ENCODE data around the gene MDN1.

Gene MDN1

DNA sequence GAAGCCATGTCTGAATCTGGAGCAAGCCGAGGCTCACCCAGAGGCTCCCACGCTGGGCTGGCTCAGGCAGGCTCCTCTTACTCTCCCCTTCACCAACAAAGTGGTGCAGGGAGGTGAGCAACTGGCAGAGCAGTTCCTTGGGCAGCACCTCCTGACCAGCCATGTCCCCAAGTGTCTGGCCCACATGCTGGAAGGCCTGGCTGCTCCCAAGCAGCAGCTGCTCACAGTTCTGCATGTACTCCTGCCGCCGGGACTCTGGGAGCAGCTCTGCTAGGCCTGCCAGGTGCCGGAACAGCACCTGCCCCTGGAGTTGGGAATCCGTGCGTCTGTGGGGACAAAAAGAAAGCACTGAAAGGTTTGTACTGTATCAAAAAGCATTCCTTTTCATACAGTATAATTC lies 123.9 kb downstream of the MDN1 start:
- in situ Hi-C loops (cut with MboI; ENCODE audit: low sequenced_read_pairs): no loop called here

DNA sequence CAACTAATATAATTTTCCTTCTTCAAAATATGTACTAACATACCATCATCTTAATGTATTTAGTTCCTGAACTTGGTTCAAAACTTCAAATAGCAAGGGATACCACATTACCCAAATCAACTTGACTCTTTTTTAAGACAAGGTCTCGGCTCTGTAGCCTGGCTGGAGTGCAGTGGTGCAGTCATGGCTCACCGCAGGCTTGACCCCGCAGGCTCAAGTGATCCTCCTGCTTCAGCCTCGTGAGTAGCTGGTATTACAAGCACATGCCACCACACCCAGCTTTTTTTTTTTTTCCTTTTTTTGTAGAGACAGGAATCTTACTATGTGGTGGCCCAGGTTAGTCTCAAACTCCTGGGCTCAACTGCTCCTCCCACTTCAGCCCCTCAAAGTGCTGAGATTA lies 125.2 kb downstream of the MDN1 start:
- in situ Hi-C loops (cut with MboI; ENCODE audit: low sequenced_read_pairs): no loop called here

DNA sequence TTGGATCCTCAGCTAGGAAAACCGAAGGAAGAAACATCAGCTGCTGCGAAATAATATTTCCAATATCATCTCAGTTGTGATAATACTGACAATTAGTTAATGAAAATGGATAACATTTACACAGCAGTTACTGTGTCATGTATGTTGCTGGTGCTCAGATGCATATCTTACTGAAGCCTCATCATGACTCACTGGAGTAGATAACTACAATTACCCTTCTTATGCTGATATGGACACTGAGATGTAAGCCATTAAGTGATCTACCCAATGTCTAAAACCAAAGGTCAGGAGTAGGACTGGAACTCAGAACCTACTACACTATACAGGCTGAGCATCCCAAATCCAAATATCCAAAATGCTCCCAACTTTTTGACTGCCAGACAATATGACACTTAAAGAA lies 126.4 kb downstream of the MDN1 start:
- in situ Hi-C loops (cut with MboI; ENCODE audit: low sequenced_read_pairs): no loop called here

DNA sequence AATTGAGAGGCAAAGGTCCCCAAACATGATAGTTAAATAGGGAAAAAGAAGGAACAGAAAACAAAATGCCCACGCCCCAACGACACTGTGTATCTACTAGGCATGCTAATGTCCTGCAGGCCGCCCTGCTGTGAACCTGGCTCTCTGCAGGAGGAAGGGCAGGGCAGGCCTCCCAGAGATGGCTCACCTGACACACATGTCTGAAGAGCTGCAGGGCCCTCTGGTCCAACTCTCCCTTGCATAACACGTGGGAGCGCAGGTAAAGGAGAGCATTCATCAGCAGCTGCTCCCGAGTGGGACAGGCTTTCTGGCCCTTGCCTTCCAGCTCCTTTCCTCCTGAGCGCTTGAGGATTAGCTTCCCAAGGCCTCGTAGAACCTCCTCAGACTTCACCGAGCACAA lies 127.3 kb downstream of the MDN1 start:
- in situ Hi-C loops (cut with MboI; ENCODE audit: low sequenced_read_pairs): no loop called here

DNA sequence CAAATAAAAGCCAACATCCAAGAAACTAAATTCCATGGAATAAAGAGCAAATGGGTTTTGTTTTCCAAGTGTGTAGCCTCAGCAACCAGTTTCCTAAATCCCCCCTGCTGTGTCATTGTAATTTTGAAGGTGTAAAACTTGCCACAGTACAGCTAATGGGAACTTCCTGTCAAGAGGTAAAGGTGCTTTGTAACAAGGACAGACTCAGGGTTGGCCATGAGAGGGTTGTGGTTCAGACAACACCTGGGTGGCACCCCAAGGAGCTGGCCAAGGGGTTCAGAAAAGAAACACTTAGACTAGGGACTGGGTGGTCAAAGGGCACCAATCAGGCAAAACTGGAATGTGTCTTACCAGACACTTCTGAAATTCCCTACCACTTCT lies 128.7 kb downstream of the MDN1 start:
- in situ Hi-C loops (cut with MboI; ENCODE audit: low sequenced_read_pairs): no loop called here

DNA sequence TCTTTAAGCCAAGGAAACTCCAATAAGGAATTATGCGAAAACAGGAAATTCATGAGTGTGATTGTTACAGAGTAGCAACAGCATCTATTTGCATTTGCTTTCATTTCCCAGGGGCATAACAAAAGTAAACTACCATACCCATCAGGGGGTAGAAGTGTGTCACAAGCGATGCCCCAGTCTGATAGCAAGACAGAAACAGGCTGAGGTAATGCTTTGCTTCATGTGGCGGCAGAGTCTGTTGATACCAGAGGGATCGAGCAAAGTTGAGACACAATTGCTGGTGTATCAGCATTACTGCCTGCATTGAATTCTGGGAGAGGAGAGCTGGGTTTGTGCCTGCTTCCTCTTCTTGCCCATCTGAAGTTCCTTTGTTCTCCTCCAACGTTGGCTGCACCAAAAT lies 129.9 kb downstream of the MDN1 start:
- in situ Hi-C loops (cut with MboI; ENCODE audit: low sequenced_read_pairs): no loop called here

DNA sequence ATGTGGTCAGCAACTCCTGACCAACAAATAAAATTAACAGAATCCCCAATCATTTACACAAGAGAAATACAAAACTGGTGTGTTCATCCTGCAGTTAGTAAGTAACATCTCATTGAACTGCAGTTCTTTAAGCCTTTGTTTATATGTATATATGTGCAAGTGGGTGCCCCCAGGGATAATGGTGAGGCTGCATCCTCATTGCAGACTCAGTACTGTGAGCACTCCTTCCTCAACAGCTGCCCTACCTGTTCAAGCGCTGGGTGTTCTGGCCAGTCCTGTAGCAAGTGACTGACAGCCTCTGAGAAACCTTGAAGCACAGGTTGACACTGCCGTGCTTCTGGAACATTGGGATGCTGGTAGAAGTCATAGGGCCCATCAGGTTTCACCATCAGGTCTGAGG lies 131.3 kb downstream of the MDN1 start:
- in situ Hi-C loops (cut with MboI; ENCODE audit: low sequenced_read_pairs): no loop called here

DNA sequence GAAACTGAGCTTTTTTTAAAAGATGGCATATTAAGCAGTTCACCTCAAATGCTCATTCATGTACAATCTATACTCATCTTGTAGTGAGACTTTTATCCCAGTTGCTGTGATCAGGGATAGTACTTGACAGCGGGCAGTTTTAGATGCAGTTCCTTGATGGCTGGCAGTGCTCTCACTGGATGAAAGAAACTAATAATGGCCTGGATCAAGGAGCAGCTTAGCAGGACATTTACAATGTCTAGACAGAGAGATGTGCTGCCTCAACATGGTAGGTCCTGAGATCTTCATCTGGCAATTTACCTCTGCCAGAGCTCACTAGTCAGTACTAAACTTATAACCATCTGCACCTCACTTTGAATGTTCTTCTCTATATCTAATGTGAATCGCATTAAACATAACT lies 134.3 kb downstream of the MDN1 start:
- in situ Hi-C loops (cut with MboI; ENCODE audit: low sequenced_read_pairs): no loop called here

DNA sequence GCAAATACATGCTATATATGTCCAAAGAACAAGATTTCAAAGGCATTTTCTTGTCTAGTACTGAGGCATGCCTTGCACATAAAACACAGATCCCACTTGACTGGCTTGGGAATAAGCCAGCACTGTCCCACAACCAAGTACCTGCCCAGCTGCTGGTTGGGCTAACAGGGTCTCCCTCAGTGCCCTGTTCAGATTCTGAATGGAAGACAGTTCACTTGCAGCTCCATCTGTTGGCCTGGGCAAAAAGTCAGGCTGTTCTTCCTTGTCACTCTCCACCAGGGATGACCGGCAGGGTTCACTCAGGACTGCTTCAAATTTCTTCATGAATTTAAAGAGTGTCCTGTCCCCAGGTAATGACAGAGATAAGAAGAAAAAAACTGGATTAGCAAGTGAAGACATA lies 136.6 kb downstream of the MDN1 start:
- in situ Hi-C loops (cut with MboI; ENCODE audit: low sequenced_read_pairs): no loop called here

DNA sequence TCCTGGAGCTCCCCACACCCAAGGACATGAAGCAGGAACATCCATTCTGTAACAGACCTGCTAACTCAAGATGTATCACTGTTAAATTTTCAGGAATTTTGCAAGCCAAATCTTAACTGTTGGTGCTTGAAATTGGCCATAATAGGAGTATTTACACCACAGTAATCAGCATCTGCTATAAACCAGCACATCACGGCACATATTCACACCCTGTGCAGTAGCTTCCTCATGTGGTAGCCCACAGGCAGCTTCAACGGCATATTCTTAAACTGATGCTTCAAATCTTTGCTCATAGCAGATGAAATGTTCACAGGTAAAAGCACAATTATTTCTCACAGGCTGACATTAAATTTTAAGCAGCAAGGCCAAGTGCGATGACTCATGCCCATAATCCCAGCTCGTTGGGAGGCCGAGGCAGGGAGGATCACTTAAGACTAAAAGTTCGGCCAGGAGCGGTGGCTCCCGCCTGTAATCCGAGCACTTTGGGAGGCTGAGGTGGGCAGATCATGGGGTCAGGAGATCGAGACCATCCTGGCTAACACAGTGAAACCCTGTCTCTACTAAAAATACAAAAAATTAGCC lies 137.5 kb downstream of the MDN1 start:
- in situ Hi-C loops (cut with MboI; ENCODE audit: low sequenced_read_pairs): no loop called here

DNA sequence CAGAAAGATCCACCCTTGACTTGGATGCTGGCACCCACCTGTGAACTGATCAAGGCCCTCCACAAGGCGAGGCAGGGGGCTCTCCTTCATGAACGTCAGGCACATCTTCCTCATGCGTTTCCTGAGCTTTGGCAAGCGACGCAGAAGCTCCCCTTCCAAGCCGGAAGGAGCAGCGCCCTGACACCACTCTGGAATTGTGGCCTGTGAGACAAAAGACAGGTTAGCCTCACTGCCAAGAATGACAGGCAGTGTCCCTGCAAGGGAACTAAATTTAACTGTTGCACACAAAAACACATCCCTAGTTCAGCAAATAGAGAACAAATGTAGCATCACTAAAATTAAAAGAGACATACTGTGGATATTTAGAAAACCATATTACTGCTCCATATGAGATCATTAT lies 139.0 kb downstream of the MDN1 start:
- in situ Hi-C loops (cut with MboI; ENCODE audit: low sequenced_read_pairs): no loop called here

DNA sequence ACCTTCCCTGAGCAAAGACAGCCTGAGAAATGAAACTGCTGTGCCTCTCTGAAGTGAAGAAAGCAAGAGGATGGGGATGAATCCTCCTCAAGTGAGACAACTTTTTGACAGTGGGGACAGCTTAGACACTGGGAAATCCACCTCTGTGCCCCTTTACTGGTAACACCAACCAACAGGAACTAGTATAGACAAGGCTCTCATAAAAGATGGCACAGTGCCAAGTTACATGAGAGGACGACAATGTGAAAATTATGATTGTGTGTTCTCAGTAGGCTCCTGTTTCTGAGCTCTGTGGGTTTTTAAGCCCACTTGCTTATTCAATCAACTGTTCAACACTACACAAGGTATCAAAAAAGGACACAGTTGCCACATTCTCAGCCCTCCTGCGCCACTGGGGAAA lies 139.4 kb downstream of the MDN1 start:
- in situ Hi-C loops (cut with MboI; ENCODE audit: low sequenced_read_pairs): no loop called here

DNA sequence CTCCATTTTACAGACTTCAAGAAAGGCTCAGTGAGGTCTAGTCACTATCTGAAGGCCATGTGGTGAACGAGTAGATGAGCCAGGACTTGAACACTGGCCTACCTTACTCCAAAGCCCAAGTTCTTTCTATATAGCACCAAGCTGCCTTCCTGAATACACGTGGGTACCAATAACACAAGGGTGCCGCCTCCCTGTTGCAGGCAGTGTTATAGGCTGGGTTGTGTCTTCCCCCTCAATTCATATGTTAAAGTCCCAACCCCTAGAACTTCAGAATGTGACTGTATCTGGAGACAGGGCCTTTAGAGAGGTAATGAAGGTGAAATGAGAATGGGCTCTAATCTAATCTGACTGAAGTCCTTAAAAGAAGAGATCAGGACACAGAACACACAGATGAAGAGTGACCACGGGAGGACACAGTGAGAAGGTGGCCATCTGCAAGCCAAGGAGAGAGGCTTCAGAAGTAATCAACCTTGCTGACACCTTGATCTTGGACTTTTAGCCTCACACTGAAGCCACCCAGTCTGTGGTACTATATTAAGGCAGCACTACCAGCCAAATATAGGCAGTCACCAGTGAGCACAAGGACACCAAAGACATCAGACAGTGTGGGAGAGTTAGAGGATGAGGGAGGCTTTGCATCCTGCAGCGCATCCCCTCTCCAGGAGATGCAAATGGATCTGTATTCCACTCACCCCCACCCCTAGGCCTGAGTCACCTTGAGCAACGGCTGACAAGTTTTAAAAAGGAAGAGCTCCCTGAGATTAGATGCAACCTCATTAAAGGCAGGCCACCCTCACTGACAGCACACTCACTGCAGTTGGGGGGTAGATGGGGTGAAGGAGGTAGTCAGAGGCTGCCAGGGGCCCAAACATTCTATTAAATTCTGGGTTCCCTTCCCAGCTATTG lies 140.1 kb downstream of the MDN1 start:
- in situ Hi-C loops (cut with MboI; ENCODE audit: low sequenced_read_pairs): no loop called here

DNA sequence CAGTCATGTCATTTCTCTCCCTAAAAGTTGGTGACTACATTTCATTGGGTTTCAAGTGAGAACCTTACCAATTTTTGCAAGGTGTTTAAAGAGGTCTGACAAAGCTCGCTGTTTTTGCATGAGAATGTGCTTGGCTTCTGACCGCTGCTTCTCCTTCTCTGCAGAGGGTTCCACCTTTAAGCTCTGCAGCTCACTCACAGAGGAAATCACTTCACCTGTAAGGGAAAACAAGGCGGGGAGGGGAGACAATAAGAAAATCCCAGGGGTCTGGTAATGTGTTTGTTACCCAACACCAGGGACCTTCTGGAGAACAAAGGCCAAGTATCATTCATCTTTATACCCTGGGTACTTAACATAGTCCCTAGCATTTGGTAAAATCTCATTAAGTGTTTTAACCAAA lies 141.1 kb downstream of the MDN1 start:
- in situ Hi-C loops (cut with MboI; ENCODE audit: low sequenced_read_pairs): no loop called here

DNA sequence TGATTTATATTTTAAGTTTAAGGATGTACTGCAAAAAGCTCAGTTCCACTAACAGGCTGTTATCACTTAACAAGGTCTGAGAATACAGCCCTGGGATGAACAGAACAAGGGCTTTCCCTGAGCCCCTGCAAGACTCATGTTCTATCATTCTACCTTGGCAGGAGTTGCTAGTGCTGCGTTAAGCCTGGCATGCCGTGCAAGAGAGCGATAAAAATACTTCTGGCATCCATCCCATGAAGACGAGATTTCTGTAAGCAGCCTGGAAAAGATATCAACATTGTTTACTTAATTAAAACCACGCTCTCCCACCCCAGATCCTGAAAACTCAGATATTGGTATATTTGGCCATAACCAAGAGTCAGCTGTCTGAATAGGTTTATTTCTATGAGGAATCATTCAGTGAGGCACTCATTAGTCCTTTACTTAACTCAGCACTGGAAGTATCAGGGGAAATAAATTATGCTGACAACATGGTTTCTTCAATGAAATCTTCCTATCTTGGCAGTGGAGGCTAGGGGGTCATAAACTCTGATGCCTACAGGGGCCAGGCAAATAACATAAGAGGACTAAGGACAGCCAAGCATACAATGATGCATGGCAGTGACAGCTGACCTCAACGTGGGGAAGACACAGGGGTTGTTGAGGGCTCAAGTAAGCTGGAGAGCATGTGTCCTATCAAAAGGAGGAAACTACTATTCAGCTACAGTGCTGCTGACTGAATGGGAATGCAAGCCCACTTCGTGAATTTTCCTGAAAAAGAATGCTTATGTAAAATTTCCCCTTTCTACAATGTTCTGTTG lies 143.4 kb downstream of the MDN1 start:
- in situ Hi-C loops (cut with MboI; ENCODE audit: low sequenced_read_pairs): no loop called here

DNA sequence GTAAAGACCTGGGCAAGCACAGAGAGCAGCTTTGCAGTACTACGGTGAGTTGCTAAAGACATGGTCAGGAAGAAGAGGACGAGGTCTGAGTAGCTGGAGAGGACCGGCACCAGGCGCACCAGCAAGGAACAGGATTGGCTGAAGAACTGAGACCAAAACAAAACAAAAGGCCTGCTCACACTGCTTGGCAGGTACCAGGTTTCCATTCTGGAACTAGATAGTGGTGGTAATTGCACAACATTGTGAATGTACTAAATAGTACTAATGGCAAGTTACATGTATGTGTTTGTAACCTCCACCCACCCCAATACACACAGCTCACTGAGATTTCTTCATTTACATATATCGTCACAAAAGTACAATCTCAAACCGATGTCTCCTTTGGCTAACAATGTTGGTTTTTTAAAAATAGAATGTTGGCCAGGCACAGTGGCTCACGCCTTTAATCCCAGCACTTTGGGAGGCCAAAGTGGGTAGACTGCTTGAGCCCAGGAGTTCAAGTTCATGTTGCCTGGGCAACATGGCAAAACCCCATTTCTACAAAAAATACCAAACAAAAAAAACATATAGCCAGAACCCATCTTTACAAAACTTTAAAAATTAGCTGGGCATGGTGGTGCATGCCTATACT lies 148.5 kb downstream of the MDN1 start:
- in situ Hi-C loops (cut with MboI; ENCODE audit: low sequenced_read_pairs): no loop called here

DNA sequence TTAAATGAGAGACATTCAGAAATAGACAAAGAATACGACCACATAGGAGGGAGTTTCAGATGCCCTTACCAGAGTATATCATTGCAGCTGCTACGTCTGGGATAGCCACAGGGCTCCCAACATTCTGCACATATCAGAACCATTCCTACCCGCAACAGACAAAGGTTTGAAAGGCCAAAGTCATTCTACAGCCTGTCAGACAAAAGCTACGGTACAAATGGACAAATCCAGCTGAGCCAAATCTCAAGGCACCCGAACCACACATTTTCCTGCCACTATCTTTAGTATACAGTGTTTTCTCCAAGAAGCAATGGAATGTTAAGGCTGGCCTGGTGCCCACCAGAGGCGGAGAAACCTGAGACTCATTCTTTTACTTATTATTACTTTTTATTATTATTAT lies 150.6 kb downstream of the MDN1 start:
- in situ Hi-C loops (cut with MboI; ENCODE audit: low sequenced_read_pairs): no loop called here

DNA sequence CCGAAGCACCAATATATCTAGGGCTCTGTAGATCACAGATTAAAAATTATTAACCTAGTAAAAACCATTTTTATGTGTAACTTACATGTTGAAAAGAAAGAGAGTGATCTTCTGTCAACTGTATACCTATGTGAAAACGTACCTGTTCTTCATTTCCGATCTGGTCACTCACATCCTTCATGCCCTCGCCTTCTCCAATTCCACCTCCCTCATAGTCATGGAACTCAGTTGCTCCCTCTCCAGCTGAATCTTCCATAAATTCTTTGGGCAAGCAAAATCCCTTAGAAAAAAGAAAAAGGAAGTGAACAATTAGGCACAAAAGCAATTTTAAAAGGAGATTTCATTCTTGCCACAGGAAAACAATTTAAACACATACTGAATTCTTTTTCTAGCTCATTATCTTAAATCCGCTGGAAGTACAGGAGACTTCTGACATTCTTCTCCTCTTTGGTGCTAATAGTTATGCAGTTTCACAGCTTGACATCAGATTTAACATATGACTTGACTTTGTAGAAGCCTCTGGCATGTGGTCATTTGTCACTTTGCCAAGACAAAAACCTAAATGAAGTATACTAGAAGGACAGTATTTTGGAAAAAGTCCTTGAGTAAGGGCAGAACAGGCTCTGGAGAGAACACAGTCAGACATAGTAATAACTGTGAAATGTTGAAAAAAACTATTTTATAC lies 151.6 kb downstream of the MDN1 start:
- in situ Hi-C loops (cut with MboI; ENCODE audit: low sequenced_read_pairs): no loop called here

DNA sequence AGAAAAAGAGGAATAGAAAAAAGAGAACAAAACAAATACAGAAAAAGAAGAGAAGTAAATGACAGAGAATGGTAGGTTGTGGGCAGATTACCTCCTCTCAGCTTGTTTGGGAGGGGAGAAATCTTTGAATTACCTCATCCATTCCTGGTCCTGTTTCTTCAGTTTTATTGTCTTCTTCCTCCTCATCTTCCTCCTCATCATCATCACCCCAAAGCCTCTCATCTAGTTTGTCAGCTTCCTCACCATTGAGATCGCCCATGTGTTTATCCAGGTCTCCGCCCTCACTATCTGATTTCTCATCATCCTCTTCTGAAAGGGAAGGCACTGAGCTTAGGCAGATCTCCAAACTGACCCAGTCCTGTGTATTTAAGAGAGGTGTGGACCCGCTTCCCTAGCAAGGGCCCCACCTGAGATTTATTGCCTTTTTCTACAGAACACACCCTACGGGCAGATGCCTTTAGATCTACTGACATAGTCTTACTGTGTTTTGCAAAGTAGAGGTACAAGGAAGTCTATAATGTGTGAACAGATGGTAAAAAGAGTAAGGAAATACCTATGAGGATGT lies 156.9 kb downstream of the MDN1 start:
- in situ Hi-C loops (cut with MboI; ENCODE audit: low sequenced_read_pairs): no loop called here

DNA sequence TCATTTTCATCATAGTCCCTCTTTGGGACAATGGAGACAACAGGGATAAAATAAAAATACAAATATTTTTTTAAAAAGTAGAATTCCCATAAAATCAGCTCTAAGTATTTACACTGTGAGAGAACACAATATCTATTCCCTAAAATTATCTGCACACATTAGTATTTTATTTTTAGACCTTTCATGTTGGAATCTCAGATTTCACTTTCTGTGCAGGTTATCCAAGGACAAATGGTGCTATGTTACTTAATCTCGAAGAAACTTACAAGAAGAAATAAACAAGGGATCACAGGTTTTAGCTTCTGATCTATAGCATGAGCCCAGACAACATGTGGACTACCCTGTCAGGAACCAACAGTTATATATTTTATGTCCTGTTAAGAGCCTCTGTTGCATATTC lies 158.0 kb downstream of the MDN1 start:
- in situ Hi-C loops (cut with MboI; ENCODE audit: low sequenced_read_pairs): no loop called here

DNA sequence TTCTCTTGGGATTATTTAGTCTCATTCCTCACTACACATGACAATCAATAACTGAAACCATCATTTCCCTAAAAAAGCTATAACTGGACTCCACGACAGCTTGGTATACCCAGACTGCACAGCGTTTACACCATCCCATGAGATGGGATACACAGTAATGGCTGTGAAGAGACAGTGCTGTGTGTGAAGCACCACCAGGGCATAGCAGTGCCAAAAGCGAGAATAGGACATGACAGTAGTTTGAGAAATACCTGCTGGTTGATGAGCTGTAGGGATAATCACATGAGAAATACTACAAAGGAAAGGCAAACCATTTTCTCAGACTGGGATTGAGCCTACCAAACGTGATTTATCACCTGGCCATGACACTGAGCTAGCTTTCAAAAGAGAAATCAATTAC lies 158.6 kb downstream of the MDN1 start:
- in situ Hi-C loops (cut with MboI; ENCODE audit: low sequenced_read_pairs): no loop called here

Data from HL-60/S4 treated with phorbol 12-myristate 13-acetate at 8.2 ng/mL for 4 days and 3 days (cell line).